Measurements from ENCODE around the gene MDC1. TPM values are rescaled to one million over a fixed set of nuclear protein-coding genes. Genes with fewer than 3 reads are reported as not detected.

Gene MDC1
- total RNA-seq, 3 donors from 2014 or later = 15.2 to 34.3 (median 29.5) TPM

- H3K36me3 ChIP-seq (ENCODE audit: low read depth) = no peaks in the 10 kb centered on the region
- no peaks in the 10 kb centered on the region for H3K9me3 ChIP-seq
- H3K4me3 ChIP-seq = no peak overlapping the region
- ATAC-seq = no peak
- intact Hi-C loops (cut with DNase I, micrococcal nuclease) = no loop called here
- peak in 1 of 3 donors; percentile 2 for DNase-seq
- no peak for TF ChIP-seq CTCF (IDR thresholded peaks at IDR 0.05)
- H3K4me1 ChIP-seq (ENCODE audit: low read depth) = no peaks in the 10 kb centered on the region
Observed at GRCh38 chr6:30709101-30709868, 7.8 kb downstream of the MDC1 start.

- intact Hi-C loops (cut with DNase I, micrococcal nuclease) = no loop called here
- ATAC-seq (peak; percentile 73), DNase-seq (peak in 2 of 3 donors; percentile 10 to 50)
- no peaks in the 10 kb centered on the region for H3K36me3 ChIP-seq (ENCODE audit: low read depth)
- H3K4me1 ChIP-seq (ENCODE audit: low read depth) = no peaks in the 10 kb centered on the region
- H3K4me3 ChIP-seq = no peak overlapping the region
- TF ChIP-seq CTCF (IDR thresholded peaks at IDR 0.05) = no peak
- no peaks in the 10 kb centered on the region for H3K9me3 ChIP-seq
Observed at GRCh38 chr6:30707281-30707850, 9.7 kb downstream of the MDC1 start.

GRCh38 chr6:30705620-30706019, 11.5 kb downstream of the MDC1 start:
- intact Hi-C loops (cut with DNase I, micrococcal nuclease) = no loop called here
- Histone ChIP-seq H3K4me3 (no peak overlapping the region), H3K4me1 (ENCODE audit: low read depth) (no peaks in the 10 kb centered on the region), H3K36me3 (ENCODE audit: low read depth) (no peaks in the 10 kb centered on the region), H3K9me3 (no peaks in the 10 kb centered on the region)
- ATAC-seq = no peak
- no peak for TF ChIP-seq CTCF (IDR thresholded peaks at IDR 0.05)
- no peak for DNase-seq

- DNase-seq = peak in 1 of 3 donors; percentile 13
- intact Hi-C loops (cut with DNase I, micrococcal nuclease) = no loop called here
- Histone ChIP-seq H3K4me3 (no peak overlapping the region), H3K9me3 (no peaks in the 10 kb centered on the region), H3K36me3 (ENCODE audit: low read depth) (no peaks in the 10 kb centered on the region), H3K4me1 (ENCODE audit: low read depth) (no peaks in the 10 kb centered on the region)
- no peak for ATAC-seq
- no peak for TF ChIP-seq CTCF (IDR thresholded peaks at IDR 0.05)
Observed at GRCh38 chr6:30703821-30704220, 13.3 kb downstream of the MDC1 start.

- DNase-seq (peak in 1 of 3 donors; percentile 36), ATAC-seq (no peak)
- H3K4me3 ChIP-seq = no peak overlapping the region
- intact Hi-C loops (cut with DNase I, micrococcal nuclease) = no loop called here
- no peaks in the 10 kb centered on the region for H3K4me1 ChIP-seq (ENCODE audit: low read depth)
- no peaks in the 10 kb centered on the region for H3K9me3 ChIP-seq
- no peaks in the 10 kb centered on the region for H3K36me3 ChIP-seq (ENCODE audit: low read depth)
- TF ChIP-seq CTCF (IDR thresholded peaks at IDR 0.05) = no peak
Observed at GRCh38 chr6:30703011-30703410, 14.1 kb downstream of the MDC1 start.
